GM10266 (cell line): ENCODE results near the gene E2F2.

Experiments used
- DNase-seq: peaks from one replicate; pipeline ENCODE4 v3.0.0; 2012; ENCODE audit errors: extremely low spot score
- TF ChIP-seq, protein P1 (sequence below): IDR thresholded peaks from 2 replicates; pipeline ENCODE4 v1.5.1; 2012; ENCODE audit warnings: mild to moderate bottlenecking, low read depth; ENCODE audit not compliant: control insufficient read depth, insufficient read depth; ENCODE audit errors: missing control alignments

The E2F2 gene

DNA sequence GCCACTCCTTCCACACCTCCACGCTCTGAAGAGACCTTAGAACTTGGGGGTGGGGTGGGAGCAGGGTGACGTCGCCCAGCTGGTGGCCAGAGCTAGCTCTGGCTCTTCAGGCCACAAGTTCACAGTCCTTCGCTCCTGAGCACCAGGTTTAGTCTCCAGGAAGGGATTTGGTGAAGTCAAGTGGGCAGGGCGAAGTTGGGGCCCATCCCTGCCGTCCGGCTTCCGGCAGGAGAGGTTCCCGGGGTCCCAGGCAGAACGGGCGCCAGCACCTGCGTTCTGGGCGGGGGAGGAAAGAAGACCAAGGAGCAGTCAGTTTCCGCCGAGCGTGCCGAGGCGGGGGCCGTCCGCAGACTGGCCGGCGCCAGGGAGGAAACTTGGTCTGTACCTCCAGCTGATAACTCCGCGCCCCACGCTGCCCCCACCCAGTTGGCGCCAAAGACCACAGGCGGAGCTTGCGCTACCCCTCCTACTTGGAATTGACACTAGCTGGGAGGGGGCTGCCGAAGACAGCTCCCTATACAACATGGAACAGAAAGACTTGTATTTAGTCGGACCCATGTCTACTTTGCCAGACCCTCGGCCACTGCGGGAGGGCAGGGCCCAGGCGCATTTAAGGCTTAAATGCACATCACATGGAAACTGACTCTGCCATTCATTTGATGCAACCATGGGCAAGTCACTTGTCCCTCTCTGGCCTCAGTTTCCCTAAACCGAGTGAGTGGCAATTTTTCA is 27.3 kb upstream of the E2F2 start:
- peak; percentile 63 for DNase-seq

DNA sequence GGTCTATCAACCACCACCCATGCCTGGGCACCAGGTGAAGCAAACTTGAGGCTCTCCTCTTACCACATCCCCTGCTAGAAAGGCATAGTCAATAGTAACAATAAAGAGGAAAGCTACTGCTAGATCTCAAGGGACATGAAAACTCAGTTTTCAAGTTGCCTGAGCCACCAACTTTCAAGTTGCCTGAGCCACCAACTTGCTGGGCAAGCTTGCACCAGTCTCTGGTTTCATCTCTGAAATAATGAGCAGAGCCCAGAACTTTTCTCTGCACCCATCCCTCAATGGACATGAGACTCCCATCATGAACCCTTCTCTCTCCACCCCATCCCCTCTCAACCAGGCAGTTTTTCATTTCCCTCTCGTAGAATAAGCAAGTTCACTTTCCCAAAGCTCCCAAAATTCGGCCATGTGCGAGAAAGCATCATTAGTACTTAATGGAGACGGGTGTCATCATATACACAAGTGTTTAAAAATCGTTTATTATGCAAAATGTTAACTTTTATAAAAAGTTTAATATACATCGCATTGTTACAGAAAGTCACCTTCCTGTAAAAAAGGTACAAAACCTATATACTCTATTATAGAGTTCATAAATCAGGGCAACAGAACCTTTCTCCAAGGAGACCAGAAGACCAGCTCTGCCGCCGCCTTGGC is 26.6 kb upstream of the E2F2 start:
- TF ChIP-seq, protein P1, sequence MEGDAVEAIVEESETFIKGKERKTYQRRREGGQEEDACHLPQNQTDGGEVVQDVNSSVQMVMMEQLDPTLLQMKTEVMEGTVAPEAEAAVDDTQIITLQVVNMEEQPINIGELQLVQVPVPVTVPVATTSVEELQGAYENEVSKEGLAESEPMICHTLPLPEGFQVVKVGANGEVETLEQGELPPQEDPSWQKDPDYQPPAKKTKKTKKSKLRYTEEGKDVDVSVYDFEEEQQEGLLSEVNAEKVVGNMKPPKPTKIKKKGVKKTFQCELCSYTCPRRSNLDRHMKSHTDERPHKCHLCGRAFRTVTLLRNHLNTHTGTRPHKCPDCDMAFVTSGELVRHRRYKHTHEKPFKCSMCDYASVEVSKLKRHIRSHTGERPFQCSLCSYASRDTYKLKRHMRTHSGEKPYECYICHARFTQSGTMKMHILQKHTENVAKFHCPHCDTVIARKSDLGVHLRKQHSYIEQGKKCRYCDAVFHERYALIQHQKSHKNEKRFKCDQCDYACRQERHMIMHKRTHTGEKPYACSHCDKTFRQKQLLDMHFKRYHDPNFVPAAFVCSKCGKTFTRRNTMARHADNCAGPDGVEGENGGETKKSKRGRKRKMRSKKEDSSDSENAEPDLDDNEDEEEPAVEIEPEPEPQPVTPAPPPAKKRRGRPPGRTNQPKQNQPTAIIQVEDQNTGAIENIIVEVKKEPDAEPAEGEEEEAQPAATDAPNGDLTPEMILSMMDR = no peak
- no peak for DNase-seq

More for the DNA sequence above, 27.3 kb upstream of the E2F2 start:
- TF ChIP-seq, protein P1 = no peak

DNA sequence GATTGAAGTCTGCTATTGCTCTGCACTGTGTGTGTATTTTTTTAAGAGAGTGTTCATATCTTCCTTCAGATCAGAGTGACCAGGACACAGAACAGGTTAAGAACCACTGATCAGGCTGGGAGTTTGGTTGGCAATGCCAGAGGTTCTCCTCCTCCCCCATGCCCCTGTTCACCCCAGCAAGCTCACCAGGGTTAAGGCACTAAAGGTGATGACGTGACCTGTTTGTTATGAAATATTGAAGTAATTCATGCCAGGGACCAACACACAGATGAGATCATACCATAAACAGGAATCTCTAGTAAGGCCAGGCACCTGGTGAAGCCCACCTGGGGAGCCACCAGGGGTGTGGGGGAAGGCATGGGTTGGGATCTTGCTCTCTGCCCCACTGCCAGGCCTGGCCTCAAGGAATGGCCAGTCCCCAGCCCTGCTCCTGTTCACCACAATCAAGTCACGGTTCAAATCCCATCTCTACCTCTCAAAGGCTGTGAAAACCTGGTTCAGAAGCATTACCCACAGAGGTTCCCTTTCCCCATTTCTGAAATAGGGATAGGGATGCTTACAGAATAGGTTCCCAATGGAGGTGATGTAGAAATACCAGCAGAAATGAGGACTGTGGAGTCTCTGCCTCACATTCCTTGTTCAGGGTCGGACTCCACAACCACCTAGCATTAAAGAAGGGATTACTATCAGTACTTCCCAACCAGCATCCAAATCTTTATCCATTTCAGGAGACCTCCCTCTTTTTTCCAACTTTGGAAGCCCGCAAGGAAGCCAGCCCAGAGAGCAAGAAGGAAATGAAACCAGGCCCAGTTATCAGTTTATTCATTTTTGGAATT is 25.8 kb upstream of the E2F2 start:
- TF ChIP-seq, protein P1 = no peak
- DNase-seq = no peak

DNA sequence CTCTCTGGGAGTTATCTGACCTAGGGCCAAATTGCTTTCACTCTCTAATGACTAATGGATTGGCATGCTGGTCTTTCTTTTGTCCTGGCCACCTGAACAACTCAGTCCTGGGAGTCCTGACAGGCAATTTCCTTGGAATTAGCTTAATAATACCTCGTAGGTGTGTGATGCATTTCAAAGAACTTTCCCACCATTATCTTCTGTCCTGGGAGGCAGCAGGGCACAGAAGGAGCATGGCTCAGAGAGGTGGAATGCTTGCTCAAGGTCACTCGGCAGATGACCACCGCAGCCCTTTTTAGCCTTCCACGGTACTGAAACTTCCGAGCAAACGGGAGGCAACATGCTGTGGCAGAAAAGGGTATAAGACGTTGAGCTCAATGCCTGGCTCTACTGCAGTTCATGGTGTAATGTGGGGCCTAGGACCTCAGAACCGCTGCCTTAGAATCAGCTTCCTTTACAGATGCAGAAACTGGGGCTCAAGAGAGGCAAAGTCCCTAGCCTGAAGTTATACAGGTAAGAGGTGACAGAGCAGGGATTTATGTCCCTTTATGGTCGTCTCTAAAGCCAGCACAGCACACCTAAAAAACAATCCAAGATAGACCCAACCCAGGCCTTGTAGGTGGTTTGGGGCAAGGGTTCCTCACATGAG is 25.1 kb upstream of the E2F2 start:
- TF ChIP-seq, protein P1 = no peak
- DNase-seq = no peak

DNA sequence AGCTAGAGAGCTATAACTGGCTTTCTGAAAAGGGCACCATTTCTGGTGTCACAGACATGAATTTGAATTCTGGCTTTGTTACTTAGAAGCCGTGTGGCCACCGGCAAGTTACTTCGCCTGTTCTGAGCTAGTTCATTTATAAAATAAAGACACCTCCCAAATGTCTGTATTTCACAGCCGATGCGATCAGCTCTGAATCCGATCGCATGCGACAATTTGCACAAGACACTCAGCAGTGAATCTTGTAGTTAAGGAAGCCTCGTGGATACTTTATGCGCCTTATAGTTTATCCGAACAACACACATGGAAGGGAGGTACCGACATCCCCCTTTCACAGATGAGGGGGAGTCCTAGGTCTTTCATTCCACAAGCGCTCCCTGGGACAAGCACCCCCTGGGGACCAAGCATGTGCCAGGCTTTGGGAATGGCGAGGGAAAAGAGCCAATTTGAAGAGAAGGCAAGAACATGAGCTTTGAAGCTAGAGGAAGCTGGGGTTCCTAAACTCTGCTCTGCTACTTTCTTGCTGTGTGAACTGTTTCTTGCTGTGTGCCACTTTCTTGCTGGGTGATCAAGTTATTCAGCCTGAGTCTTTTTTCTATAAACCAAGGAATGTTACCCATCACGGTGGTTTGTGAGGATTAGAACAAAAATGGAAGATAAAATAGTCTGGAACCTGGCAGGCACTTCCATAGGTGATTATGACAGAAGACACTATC is 24.4 kb upstream of the E2F2 start:
- TF ChIP-seq, protein P1 = no peak
- DNase-seq = no peak

DNA sequence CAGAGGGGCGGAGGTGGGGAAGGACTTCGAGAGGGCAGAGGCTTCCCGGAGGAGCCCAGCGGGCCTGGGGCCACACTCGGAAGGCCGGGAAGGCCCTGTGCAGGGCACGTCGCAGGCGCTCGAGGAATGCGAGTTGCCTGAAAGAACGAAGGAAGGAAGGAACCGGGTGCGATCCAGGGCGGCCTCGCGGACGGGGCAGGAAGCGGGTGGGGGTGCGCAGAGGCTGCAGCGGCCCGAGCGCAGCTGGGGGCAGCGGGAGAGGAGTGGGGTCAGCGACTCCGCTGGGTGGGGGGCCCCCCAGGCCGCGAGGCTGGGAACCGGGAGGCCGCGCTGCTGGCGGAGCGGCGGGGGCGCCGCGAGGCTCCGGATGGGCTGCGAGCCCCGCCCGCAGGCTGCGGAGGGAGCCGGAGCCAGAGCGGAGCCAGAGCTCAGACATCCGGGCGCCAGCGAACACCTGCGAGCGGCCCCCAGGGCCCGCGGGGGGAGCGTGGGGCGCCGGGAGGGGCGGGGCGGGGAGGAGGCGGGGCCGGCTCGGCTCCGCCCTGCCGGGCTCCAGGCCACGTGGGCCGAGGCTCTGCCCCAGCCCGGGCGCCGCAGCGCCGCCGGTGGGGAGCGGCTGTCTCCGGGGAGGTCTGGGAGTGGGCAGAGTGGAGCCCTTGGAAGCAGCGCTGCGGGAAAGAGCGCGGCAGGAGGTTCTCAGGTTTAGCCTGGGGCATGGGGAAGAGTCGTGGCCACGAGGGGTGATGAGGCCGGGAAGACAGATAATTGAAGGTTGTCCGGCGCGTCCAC is 23.6 kb upstream of the E2F2 start:
- TF ChIP-seq, protein P1 = peak; percentile 64

More for the DNA sequence above, 23.6 kb upstream of the E2F2 start:
- peak; percentile 94 for DNase-seq
